ENCODE data around the gene SRBD1.
"Not testable (repeated sequence)": the region's sequence is repeated elsewhere in the genome, so short reads cannot be mapped to it uniquely, and the experiment has no call there.

SRBD1 gene

GRCh38 chr2:45458909-45459563 lies 152.0 kb downstream of the SRBD1 start:
- peak; percentile 85 for FAIRE-seq

- no peak for FAIRE-seq
Measured at GRCh38 chr2:45457211-45457945, 153.7 kb downstream of the SRBD1 start.

- FAIRE-seq, result peak; percentile 97
Measured at GRCh38 chr2:45452866-45453265, 158.2 kb downstream of the SRBD1 start.

GRCh38 chr2:45450634-45451033 lies 160.4 kb downstream of the SRBD1 start:
- no peak for FAIRE-seq

- no peak for FAIRE-seq
Measured at GRCh38 chr2:45448217-45448616, 162.8 kb downstream of the SRBD1 start.

- FAIRE-seq, result no peak
Measured at GRCh38 chr2:45446016-45446415, 165.1 kb downstream of the SRBD1 start.

GRCh38 chr2:45445037-45445436 lies 166.0 kb downstream of the SRBD1 start:
- FAIRE-seq, result no peak

GRCh38 chr2:45443012-45443411 lies 168.1 kb downstream of the SRBD1 start:
- no peak for FAIRE-seq

GRCh38 chr2:45442026-45442425 lies 169.0 kb downstream of the SRBD1 start:
- no peak for FAIRE-seq

GRCh38 chr2:45441571-45441970 lies 169.5 kb downstream of the SRBD1 start:
- no peak for FAIRE-seq

GRCh38 chr2:45439788-45440773 lies 171.0 kb downstream of the SRBD1 start:
- FAIRE-seq, result peak; percentile 66

GRCh38 chr2:45438872-45439665 lies 172.0 kb downstream of the SRBD1 start:
- FAIRE-seq, result no peak

GRCh38 chr2:45436456-45436855 lies 174.6 kb downstream of the SRBD1 start:
- FAIRE-seq, result no peak

GRCh38 chr2:45435316-45435715 lies 175.8 kb downstream of the SRBD1 start:
- no peak for FAIRE-seq

GRCh38 chr2:45433363-45433762 lies 177.7 kb downstream of the SRBD1 start:
- no peak for FAIRE-seq

GRCh38 chr2:45432406-45432805 lies 178.7 kb downstream of the SRBD1 start:
- FAIRE-seq, result no peak

GRCh38 chr2:45426025-45426424 lies 185.0 kb downstream of the SRBD1 start:
- not testable (repeated sequence) for FAIRE-seq

- FAIRE-seq, result peak; percentile 89
Measured at GRCh38 chr2:45422921-45423320, 188.1 kb downstream of the SRBD1 start.

GRCh38 chr2:45418532-45418931 lies 192.5 kb downstream of the SRBD1 start:
- no peak for FAIRE-seq

- no peak for FAIRE-seq
Measured at GRCh38 chr2:45415534-45416123, 195.4 kb downstream of the SRBD1 start.

- FAIRE-seq, result no peak
Measured at GRCh38 chr2:45412754-45413379, 198.2 kb downstream of the SRBD1 start.

Measured in endometrium (tissue), 2 donors.